A549 (cell line): Measurements from ENCODE around the gene TNFSF4.

Experiments used
- BHLHE40 ChIP-seq: IDR thresholded peaks from 2 replicates; pipeline ENCODE4 v1.6.1; 2012; ENCODE audit warnings: low read depth, low read length, inconsistent platforms
- CTCF ChIP-seq: fragments of >200 bp; sonication (Bioruptor Twin); formaldehyde crosslinking; IDR thresholded peaks from 3 replicates; pipeline ENCODE4 v1.5.1; 2016
- MAFK ChIP-seq: fragments of 450-650 bp; IDR thresholded peaks from 2 replicates; pipeline ENCODE4 v1.6.1; 2014; ENCODE audit not compliant: partially characterized antibody

DNA sequence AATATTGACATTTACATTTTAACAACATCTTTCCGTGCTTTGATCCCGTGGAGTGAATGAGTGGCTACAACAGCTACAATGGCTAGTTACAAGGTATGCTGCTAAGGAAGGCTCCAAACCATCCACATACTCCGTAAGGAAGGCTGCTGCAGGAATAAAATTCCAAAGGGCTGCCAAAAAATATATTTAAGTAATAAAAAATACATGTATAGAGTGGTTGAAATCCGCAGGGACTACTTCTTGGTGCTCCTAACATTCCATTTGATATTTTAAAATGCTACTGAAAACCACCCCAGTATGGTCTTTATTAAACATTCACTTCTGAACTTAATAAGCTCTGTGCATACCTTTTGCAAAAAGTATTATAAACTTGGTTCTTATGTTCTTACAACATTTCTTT lies 25.3 kb downstream of the TNFSF4 start:
- TF ChIP-seq BHLHE40, result no peak
- TF ChIP-seq CTCF, result no peak
- TF ChIP-seq MAFK, result no peak
